Fibroblast of villous mesenchyme (primary cell): ENCODE measurements around the gene CACNA1G. TPM values are rescaled to one million over a fixed set of nuclear protein-coding genes. Genes with fewer than 3 reads are reported as not detected.

ENCODE experiments used
- DNase-seq: peaks from one replicate; pipeline ENCODE4 v3.0.0-alpha.2; 2010; ENCODE audit warnings: low read depth
- H3K4me3 ChIP-seq: 2 replicates; pipeline ENCODE4 v1.5.1; 2011; ENCODE audit warnings: low read depth, mild to moderate bottlenecking, low read length
- total RNA-seq: library from RNA; depleted of rRNA; stranded (reverse); fragments of >200 nt; gene quantifications from 2 replicates; pipeline ENCODE4 v1.2.3, GENCODE V29; 2012
- TF ChIP-seq, protein P1 (sequence below): IDR thresholded peaks from 2 replicates; pipeline ENCODE4 v1.5.1; 2012; ENCODE audit warnings: low read depth, mild to moderate bottlenecking, low read length; ENCODE audit not compliant: insufficient read depth

Gene CACNA1G
- total RNA-seq, 1 donor, result 0.43 TPM

DNA sequence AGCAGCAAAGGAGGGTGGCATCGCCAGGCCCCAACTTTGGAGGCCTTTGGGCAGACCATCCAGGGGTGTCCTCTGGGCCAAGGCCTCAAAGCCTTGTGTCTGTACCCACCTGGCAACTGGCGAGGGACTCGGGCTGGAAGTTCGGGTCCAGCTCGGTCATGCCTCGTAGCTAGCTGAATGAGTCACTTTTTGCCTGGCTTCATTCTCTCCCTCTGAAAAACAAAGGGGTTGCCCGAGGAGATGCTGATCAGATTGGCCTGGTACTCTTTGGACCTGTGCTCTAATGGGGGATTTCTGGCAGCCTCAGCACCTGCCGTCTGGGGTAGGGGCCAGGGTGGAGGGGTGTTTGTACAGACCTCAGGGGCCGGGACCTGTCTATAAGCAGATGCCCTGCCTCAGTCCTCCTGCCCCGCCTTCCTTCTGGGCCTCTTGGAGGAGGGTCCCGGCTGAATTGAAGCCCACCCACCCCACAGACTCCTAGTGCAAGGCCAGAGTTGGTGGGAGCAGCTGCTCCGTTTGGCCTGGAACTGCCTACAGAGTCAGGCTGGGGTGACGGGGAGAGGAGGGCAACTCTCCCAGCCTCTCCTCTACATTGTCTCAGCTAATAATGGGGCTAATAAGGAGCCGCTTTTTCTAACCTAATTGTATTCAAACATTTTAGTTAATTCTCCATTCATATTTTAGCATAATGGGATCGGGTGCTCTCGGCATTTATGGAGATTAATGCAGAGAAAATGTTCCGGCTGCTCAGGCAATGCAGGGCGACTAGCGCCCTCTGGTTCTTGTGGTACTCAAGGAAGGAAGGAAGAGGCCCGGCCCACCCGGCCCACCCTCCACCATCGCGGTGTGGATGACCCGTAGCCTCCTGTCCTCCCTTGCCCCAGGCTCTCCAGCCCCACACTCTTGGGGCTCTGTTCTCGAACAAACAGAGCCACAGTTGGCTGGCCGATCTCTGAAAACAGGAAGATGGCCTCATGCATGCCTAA lies 52.8 kb downstream of the CACNA1G start:
- no peak overlapping the region for H3K4me3 ChIP-seq
- TF ChIP-seq, protein P1, sequence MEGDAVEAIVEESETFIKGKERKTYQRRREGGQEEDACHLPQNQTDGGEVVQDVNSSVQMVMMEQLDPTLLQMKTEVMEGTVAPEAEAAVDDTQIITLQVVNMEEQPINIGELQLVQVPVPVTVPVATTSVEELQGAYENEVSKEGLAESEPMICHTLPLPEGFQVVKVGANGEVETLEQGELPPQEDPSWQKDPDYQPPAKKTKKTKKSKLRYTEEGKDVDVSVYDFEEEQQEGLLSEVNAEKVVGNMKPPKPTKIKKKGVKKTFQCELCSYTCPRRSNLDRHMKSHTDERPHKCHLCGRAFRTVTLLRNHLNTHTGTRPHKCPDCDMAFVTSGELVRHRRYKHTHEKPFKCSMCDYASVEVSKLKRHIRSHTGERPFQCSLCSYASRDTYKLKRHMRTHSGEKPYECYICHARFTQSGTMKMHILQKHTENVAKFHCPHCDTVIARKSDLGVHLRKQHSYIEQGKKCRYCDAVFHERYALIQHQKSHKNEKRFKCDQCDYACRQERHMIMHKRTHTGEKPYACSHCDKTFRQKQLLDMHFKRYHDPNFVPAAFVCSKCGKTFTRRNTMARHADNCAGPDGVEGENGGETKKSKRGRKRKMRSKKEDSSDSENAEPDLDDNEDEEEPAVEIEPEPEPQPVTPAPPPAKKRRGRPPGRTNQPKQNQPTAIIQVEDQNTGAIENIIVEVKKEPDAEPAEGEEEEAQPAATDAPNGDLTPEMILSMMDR, result no peak
- DNase-seq, result no peak

DNA sequence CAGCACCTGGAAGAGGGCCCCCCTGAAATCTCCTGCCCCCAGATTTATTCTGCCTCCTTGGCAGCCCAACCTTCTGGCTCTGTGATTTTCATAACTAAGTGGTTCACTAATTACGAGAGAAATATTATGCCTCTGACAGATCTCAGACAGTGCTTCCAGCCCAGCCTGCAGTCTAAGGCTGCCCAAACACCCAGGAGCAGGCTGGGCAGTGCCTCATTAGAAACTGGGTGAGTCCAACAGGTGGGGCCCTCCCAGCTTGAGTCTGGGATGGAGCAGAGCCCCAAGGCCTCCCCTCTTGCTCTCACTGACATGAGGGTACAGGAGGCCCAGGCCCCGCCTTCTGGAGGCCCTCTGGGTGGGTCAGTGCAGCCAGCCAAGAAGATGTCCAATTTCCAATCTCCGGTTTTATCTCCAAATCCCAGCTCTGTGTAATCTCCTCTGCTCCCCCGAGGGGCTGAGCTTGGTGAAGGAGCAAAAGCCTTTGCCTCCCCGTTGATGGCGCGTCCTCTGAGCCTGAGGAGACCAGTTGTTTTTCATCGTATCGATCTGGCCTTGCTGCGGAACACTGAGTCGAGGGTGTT lies 54.0 kb downstream of the CACNA1G start:
- no peak for DNase-seq
- H3K4me3 ChIP-seq, result no peak overlapping the region
- TF ChIP-seq, protein P1, result no peak

DNA sequence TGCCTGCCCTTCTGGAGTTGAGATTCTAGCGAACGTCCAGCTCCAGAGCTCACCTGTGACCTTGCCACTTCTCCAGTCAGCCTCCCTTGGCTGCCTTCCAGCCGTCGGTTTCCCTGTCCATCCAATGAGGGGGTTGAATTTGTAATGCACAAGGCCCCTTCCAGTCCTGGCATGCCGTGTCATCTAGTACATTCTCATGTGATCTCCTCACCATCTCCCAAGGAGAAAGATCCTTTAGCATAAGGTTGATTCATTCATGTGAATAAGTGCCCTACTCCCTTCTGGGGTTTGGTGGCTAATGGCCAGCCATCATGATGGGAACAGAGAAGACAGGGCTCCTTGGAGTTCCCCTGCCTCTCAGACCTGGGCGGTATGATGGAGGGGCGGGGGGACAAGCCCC lies 55.3 kb downstream of the CACNA1G start:
- TF ChIP-seq, protein P1, result no peak
- H3K4me3 ChIP-seq, result no peak overlapping the region
- DNase-seq, result no peak

DNA sequence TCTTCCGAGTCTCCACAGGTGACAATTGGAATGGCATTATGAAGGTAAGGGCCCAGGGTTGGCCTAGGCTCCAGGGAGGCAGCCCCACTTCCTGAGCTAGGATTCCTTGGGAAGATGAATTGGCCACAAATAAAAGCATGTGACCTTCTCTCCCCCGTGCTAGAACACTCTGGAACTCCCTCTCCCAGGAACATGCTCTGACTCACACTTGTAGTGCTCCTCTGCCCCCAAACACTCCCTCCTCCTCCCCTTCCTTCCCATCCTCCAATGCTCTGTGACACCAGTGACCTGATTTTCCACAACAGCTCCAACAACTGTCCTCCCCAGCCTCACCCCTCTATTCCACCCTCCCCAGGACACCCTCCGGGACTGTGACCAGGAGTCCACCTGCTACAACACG lies 57.8 kb downstream of the CACNA1G start:
- DNase-seq, result peak; percentile 47
- TF ChIP-seq, protein P1, result no peak
- no peak overlapping the region for H3K4me3 ChIP-seq

DNA sequence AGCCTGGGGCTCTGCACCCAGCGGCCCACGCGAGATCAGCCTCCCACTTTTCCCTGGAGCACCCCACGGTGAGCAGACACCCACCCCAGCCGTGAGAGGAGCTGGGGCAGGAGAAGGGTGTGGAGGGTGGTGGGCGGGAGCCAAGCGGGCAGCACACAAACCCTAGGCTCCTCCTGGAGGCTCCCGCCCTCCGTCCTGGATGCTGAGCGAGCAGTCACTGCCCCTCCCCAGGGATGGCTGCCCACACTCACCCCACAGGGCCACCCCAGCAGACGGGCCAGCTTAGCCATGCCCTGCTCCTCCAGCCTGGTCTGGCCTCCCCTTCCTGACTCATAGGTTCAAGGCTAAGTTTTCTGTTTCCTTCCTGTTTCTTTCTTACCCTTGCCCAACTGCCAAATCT lies 58.4 kb downstream of the CACNA1G start:
- TF ChIP-seq, protein P1, result no peak
- no peak overlapping the region for H3K4me3 ChIP-seq
- DNase-seq, result no peak

DNA sequence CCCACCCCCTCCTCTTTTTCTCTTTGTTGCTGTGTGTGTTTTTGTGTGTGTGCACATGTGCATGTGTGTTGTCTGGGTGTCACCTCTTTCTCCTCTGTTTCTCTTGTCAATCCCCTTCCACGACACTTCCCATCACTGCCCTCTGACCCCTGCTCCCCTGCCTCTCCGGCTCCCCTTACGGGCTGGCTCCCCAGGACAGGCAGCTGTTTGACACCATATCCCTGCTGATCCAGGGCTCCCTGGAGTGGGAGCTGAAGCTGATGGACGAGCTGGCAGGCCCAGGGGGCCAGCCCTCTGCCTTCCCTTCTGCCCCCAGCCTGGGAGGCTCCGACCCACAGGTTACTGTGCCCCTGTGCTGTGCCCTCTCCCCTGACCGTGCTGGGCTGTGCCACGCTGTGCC lies 59.0 kb downstream of the CACNA1G start:
- TF ChIP-seq, protein P1, result no peak
- DNase-seq, result no peak
- no peak overlapping the region for H3K4me3 ChIP-seq
